Stimulated activated naive B cell treated with anti-CD40 and anti-IgM and Interleukin-4, amounts not matched to agents 10 μg/mL and 1 μg/mL and 100 μg/mL, for 72 hours (primary cell): ENCODE results near the gene ETS1.

Experiments used
- ATAC-seq, 2 donors: fragments of 150-1000 bp; cut with Tn5 transposase; replicated peaks; 2 replicates each; pipeline ENCODE4 v1.10.0; 2021; ENCODE audit warnings: moderate library complexity in 1 of 2
- DNase-seq: peaks from one replicate; pipeline ENCODE4 v3.0.0; 2021
- H3K27ac Mint-ChIP-seq: one replicate; pipeline ENCODE4 v1.8.0; 2022; ENCODE audit warnings: mild to moderate bottlenecking, mixed read lengths
- H3K27me3 Mint-ChIP-seq, 2 donors: one replicate each; pipeline ENCODE4 v1.8.0; 2022; ENCODE audit warnings: mixed read lengths in 2 of 2
- H3K36me3 Mint-ChIP-seq, 2 donors: one replicate each; pipeline ENCODE4 v1.8.0; 2022; ENCODE audit warnings: mixed read lengths in 2 of 2, mild to moderate bottlenecking in 1 of 2
- H3K4me1 Mint-ChIP-seq, 2 donors: one replicate each; pipeline ENCODE4 v1.8.0; 2022; ENCODE audit warnings: mixed read lengths in 2 of 2, mild to moderate bottlenecking in 1 of 2
- H3K4me3 Mint-ChIP-seq, 2 donors: one replicate each; pipeline ENCODE4 v1.8.0; 2022; ENCODE audit warnings: mild to moderate bottlenecking in 2 of 2, mixed read lengths in 2 of 2, moderate library complexity in 1 of 2
- H3K9me3 Mint-ChIP-seq, 2 donors: one replicate each; pipeline ENCODE4 v1.8.0; 2022; ENCODE audit warnings: mixed read lengths in 2 of 2, mild to moderate bottlenecking in 1 of 2

ETS1 gene

DNA sequence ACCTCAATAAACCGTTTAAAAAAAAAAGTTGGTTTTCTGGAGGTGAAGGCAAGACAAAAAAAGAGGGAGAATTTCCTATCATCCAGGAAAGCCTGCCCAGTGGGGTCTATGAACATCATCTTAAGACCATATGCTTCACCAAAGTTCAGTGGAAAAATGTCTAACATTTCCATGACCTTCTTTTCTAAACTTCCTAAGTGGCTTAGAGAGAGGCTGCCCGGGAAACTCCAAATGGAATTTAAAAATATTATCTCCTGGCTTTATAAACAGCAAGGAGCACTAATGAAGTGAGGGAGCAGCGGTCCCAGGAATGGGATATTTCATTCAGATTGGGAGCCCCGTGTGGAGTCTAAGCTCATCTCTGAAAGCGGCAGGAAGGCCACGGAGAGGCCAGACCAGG, 46.9 kb downstream of the ETS1 start:
- Mint-ChIP-seq H3K27ac (no peak overlapping the region), H3K4me3 (no peak overlapping the region), H3K27me3 (no peaks in the 10 kb centered on the region), H3K9me3 (no peaks in the 10 kb centered on the region), H3K4me1 (peaks cover 6 to 13% of the 10 kb centered on the region in 2 donors), H3K36me3 (no peaks in the 10 kb centered on the region)
- ATAC-seq, result no peak
- DNase-seq, result no peak

GRCh38 chr11:128536506-128536905, 50.9 kb downstream of the ETS1 start:
- no peak for ATAC-seq
- Mint-ChIP-seq H3K36me3 (no peaks in the 10 kb centered on the region), H3K4me1 (peaks cover 0 to 2% of the 10 kb centered on the region in 2 donors), H3K9me3 (peaks cover 0 to 2% of the 10 kb centered on the region in 2 donors), H3K27me3 (no peaks in the 10 kb centered on the region), H3K27ac (no peak overlapping the region), H3K4me3 (no peak overlapping the region)
- no peak for DNase-seq

- Mint-ChIP-seq H3K4me1 (peaks cover 0 to 2% of the 10 kb centered on the region in 2 donors), H3K4me3 (no peak overlapping the region), H3K27me3 (no peaks in the 10 kb centered on the region), H3K27ac (no peak overlapping the region), H3K9me3 (peaks cover 0 to 2% of the 10 kb centered on the region in 2 donors), H3K36me3 (no peaks in the 10 kb centered on the region)
- DNase-seq (no peak), ATAC-seq (no peak)
Measured at GRCh38 chr11:128535468-128536457, 51.6 kb downstream of the ETS1 start.

GRCh38 chr11:128533472-128533871, 53.9 kb downstream of the ETS1 start:
- Mint-ChIP-seq H3K27me3 (no peaks in the 10 kb centered on the region), H3K9me3 (peaks cover 0 to 2% of the 10 kb centered on the region in 2 donors), H3K4me3 (no peak overlapping the region), H3K27ac (no peak overlapping the region), H3K4me1 (peaks cover 0 to 4% of the 10 kb centered on the region in 2 donors), H3K36me3 (no peaks in the 10 kb centered on the region)
- ATAC-seq (no peak), DNase-seq (no peak)

DNA sequence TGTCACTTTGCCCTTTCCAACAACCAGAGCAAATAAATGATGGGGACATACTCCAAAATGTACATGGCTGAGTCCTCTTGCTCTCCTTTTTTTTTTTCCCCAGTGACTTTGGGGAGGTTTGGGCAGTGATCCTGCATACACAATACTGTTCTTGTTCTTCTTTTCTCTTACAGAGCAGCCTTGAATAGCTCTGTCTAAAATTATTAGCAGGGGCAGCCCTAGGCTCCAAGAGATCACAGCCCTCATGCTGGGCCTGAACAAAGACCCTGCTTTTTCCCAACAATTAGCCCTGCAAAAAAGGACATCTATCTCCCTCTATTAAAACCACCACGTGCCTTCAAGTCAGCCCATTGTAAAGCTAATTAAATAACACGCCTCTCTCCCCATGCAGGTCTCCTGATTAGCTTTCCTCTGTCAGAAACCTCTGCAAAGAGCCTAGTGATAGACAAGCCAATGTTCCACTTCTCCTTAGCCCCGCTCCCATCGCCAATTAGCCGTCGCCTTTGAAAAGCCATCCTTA, 54.7 kb downstream of the ETS1 start:
- Mint-ChIP-seq H3K27me3 (no peaks in the 10 kb centered on the region), H3K36me3 (no peaks in the 10 kb centered on the region), H3K9me3 (peaks cover 0 to 2% of the 10 kb centered on the region in 2 donors), H3K27ac (no peak overlapping the region), H3K4me1 (peaks cover 8 to 10% of the 10 kb centered on the region in 2 donors), H3K4me3 (no peak overlapping the region)
- DNase-seq, result no peak
- no peak for ATAC-seq

GRCh38 chr11:128532016-128532571, 55.3 kb downstream of the ETS1 start:
- Mint-ChIP-seq H3K4me1 (peaks cover 12 to 13% of the 10 kb centered on the region in 2 donors), H3K27ac (peak overlapping the region; percentile 53)

DNA sequence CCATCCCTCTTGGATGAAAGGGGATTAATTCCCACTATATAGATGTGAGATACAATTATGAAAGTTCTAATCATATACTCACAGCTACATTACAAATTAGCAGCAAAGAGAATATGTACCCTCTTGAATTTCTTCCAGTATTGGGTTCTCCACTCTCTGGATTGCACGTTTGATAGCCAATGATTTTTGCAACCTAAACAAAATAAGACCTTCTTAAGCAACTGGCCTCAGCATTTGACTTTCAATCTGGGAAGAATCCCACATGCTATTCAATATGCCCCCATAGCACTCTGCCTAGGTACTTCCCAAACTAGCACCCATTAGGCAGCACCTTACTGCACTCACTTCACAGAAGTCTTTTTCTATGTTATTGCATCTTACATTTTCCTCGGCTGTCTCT, 55.8 kb downstream of the ETS1 start:
- peaks cover 14 to 18% of the 10 kb centered on the region in 2 donors for H3K4me1 Mint-ChIP-seq
- ATAC-seq, result no peak
- no peak for DNase-seq
- H3K4me3 Mint-ChIP-seq, result no peak overlapping the region
- peaks cover 0 to 2% of the 10 kb centered on the region in 2 donors for H3K9me3 Mint-ChIP-seq
- H3K27me3 Mint-ChIP-seq, result no peaks in the 10 kb centered on the region
- H3K36me3 Mint-ChIP-seq, result no peaks in the 10 kb centered on the region
- no peak overlapping the region for H3K27ac Mint-ChIP-seq

More at GRCh38 chr11:128532016-128532571, 55.3 kb downstream of the ETS1 start:
- peaks cover 0 to 2% of the 10 kb centered on the region in 2 donors for H3K9me3 Mint-ChIP-seq
- DNase-seq, result no peak
- no peak for ATAC-seq
- H3K4me3 Mint-ChIP-seq, result no peak overlapping the region
- no peaks in the 10 kb centered on the region for H3K36me3 Mint-ChIP-seq
- no peaks in the 10 kb centered on the region for H3K27me3 Mint-ChIP-seq

GRCh38 chr11:128530118-128531074, 57.0 kb downstream of the ETS1 start:
- Mint-ChIP-seq H3K27me3 (no peaks in the 10 kb centered on the region), H3K4me1 (peaks cover 16 to 20% of the 10 kb centered on the region in 2 donors), H3K27ac (no peak overlapping the region), H3K36me3 (no peaks in the 10 kb centered on the region), H3K9me3 (peaks cover 0 to 2% of the 10 kb centered on the region in 2 donors), H3K4me3 (no peak overlapping the region)
- DNase-seq (no peak), ATAC-seq (no peak)

- no peak overlapping the region for H3K4me3 Mint-ChIP-seq
- H3K27ac Mint-ChIP-seq, result no peak overlapping the region
- DNase-seq, result no peak
Measured at GRCh38 chr11:128528294-128528693, 59.1 kb downstream of the ETS1 start.

GRCh38 chr11:128527046-128527445, 60.3 kb downstream of the ETS1 start:
- Mint-ChIP-seq H3K27ac (no peak overlapping the region), H3K4me3 (no peak overlapping the region), H3K4me1 (peaks cover 22 to 39% of the 10 kb centered on the region in 2 donors), H3K9me3 (no peaks in the 10 kb centered on the region), H3K27me3 (no peaks in the 10 kb centered on the region), H3K36me3 (no peaks in the 10 kb centered on the region)
- DNase-seq (no peak), ATAC-seq (no peak)

More at GRCh38 chr11:128528294-128528693, 59.1 kb downstream of the ETS1 start:
- Mint-ChIP-seq H3K36me3 (no peaks in the 10 kb centered on the region), H3K4me1 (peaks cover 19 to 30% of the 10 kb centered on the region in 2 donors), H3K9me3 (no peaks in the 10 kb centered on the region), H3K27me3 (no peaks in the 10 kb centered on the region)
- no peak for ATAC-seq

GRCh38 chr11:128525411-128526243, 61.7 kb downstream of the ETS1 start:
- DNase-seq (no peak), ATAC-seq (no peak)
- H3K27ac Mint-ChIP-seq, result no peak overlapping the region
- H3K4me3 Mint-ChIP-seq, result no peak overlapping the region
- peaks cover 22 to 47% of the 10 kb centered on the region in 2 donors for H3K4me1 Mint-ChIP-seq
- no peaks in the 10 kb centered on the region for H3K27me3 Mint-ChIP-seq
- H3K9me3 Mint-ChIP-seq, result no peaks in the 10 kb centered on the region
- H3K36me3 Mint-ChIP-seq, result peaks cover 4 to 10% of the 10 kb centered on the region in 2 donors

DNA sequence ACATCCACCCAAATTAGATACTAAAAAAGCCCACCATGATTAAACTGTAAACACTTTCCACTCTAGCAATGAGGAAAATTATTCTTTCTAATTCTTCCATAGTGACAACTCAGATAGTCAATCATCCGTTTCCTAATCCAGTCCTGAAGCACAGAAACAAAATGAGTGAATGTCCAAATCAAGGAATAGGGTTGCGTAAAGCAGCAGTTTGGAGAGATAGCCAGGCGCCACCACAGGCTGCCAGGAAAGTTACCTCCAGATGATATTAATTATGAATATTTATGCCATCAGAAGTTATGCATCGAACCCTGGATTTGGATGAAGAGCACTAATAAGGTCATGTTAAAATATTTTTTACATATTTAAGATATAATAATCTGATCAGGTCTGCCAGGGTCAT, 63.2 kb downstream of the ETS1 start:
- Mint-ChIP-seq H3K9me3 (no peaks in the 10 kb centered on the region), H3K4me3 (no peak overlapping the region), H3K36me3 (peaks cover 8 to 15% of the 10 kb centered on the region in 2 donors), H3K27ac (no peak overlapping the region), H3K27me3 (no peaks in the 10 kb centered on the region), H3K4me1 (peaks cover 26 to 55% of the 10 kb centered on the region in 2 donors)
- ATAC-seq (no peak), DNase-seq (no peak)

- no peaks in the 10 kb centered on the region for H3K9me3 Mint-ChIP-seq
- ATAC-seq, result no peak
- peaks cover 9 to 15% of the 10 kb centered on the region in 2 donors for H3K36me3 Mint-ChIP-seq
- H3K27me3 Mint-ChIP-seq, result no peaks in the 10 kb centered on the region
- H3K27ac Mint-ChIP-seq, result peak overlapping the region; percentile 99
- peaks cover 27 to 61% of the 10 kb centered on the region in 2 donors for H3K4me1 Mint-ChIP-seq
- H3K4me3 Mint-ChIP-seq, result peak overlapping the region; percentile 86 to 94
- no peak for DNase-seq
Measured at GRCh38 chr11:128523641-128524040, 63.7 kb downstream of the ETS1 start.
